Spleen (tissue), 7 donors: ENCODE data around the gene ZNF277.

Experiments used
- CTCF ChIP-seq, 11 experiments: fragments of 200-600 bp in 7 of 11; fragments of 450-650 bp in 4 of 11; sonication (generic) in 4 of 11; IDR thresholded peaks in 8 of 11; conservative IDR thresholded peaks in 3 of 11; 1 replicate in 7 of 11; 2 replicates in 4 of 11; pipeline versions ENCODE4 v1.4.0 to v1.8.0; 2016 to 2021; ENCODE audit warnings: antibody characterized with exemption in 11 of 11, inconsistent platforms in 4 of 11, mild to moderate bottlenecking in 1 of 11
- POLR2AphosphoS5 ChIP-seq, 3 donors: sonication (generic); formaldehyde crosslinking; IDR thresholded peaks; one replicate each; pipeline ENCODE4 v1.5.1; 2017; ENCODE audit warnings: antibody characterized with exemption in 3 of 3
- donor health status: DM: no; HTN: no; CAD: no; lungs with moderate emphysema.
- donor health status: DM: no; HTN: no; CAD: no.
- donor health status: DM: no; HTN: no; CAD: no.

GRCh38 chr7:112223310-112223709, 16.8 kb downstream of the ZNF277 start:
- TF ChIP-seq CTCF (IDR thresholded peaks at IDR 0.05 in 8 of 11, conservative IDR thresholded peaks at IDR 0.05 in 3 of 11) (no peak), POLR2AphosphoS5 (IDR thresholded peaks at IDR 0.05) (no peak)
